Hepatocyte (in vitro differentiated cells): Measurements from ENCODE around the gene RCAN2.

Source experiments
- EZH2 ChIP-seq: fragments of 200-600 bp; sonication (generic); IDR thresholded peaks from 2 replicates; pipeline ENCODE4 v1.6.1; 2016; ENCODE audit warnings: antibody characterized with exemption, mild to moderate bottlenecking, borderline replicate concordance
- TF ChIP-seq, protein P1 (sequence below): fragments of 200-600 bp; sonication (generic); IDR thresholded peaks from 2 replicates; pipeline ENCODE4 v1.5.1; 2016; ENCODE audit warnings: antibody characterized with exemption, mild to moderate bottlenecking; ENCODE audit not compliant: poor library complexity

DNA sequence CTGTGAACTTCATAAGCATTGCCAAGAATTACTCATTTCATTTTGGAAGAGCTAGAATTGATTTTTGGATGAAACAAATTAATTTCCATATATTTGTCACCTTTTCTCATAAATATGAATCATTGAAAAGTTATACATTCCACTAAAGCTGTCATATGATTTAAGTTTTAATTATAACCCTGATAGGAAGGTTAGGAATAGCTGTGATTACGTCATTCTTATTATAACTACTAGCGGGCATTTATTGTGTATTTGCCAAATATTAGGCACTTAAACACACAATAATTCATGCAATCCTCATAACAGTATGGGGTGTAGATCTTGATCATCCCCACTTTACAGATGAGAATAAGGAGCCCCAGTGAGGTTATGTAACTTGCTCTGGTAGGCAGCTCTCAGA, 243.1 kb downstream of the RCAN2 start:
- TF ChIP-seq, protein P1, sequence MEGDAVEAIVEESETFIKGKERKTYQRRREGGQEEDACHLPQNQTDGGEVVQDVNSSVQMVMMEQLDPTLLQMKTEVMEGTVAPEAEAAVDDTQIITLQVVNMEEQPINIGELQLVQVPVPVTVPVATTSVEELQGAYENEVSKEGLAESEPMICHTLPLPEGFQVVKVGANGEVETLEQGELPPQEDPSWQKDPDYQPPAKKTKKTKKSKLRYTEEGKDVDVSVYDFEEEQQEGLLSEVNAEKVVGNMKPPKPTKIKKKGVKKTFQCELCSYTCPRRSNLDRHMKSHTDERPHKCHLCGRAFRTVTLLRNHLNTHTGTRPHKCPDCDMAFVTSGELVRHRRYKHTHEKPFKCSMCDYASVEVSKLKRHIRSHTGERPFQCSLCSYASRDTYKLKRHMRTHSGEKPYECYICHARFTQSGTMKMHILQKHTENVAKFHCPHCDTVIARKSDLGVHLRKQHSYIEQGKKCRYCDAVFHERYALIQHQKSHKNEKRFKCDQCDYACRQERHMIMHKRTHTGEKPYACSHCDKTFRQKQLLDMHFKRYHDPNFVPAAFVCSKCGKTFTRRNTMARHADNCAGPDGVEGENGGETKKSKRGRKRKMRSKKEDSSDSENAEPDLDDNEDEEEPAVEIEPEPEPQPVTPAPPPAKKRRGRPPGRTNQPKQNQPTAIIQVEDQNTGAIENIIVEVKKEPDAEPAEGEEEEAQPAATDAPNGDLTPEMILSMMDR: no peak
- no peak for TF ChIP-seq EZH2
